K562 (cell line): Measurements from ENCODE around the gene SNX9. TPM values are rescaled to one million over a fixed set of nuclear protein-coding genes. Genes with fewer than 3 reads are reported as not detected.

Experiments used
- BCL6 ChIP-seq: fragments of 250-450 bp; sonication (Bioruptor Pico); IDR thresholded peaks from 2 replicates; pipeline ENCODE4 v1.4.0; 2020
- CCAR2 ChIP-seq: fragments of 200-400 bp; formaldehyde crosslinking; IDR thresholded peaks from 2 replicates; pipeline ENCODE4 v1.6.1; 2017; ENCODE audit warnings: mild to moderate bottlenecking, low read depth, low read length
- HEY1 ChIP-seq: fragments of 250-450 bp; sonication (Bioruptor Pico); IDR thresholded peaks from 2 replicates; pipeline ENCODE4 v1.5.0; 2020; ENCODE audit warnings: mild to moderate bottlenecking, moderate library complexity, borderline replicate concordance
- HMGN3 ChIP-seq: IDR thresholded peaks from 2 replicates; pipeline ENCODE4 v1.6.1; 2011; ENCODE audit warnings: borderline replicate concordance, low read depth, mild to moderate bottlenecking, mixed read lengths, low read length; ENCODE audit not compliant: insufficient read length; ENCODE audit errors: extremely low read depth
- HNRNPUL1 ChIP-seq: fragments of 200-400 bp; formaldehyde crosslinking; IDR thresholded peaks from 2 replicates; pipeline ENCODE4 v1.6.1; 2017; ENCODE audit warnings: low read length
- ILF3 ChIP-seq: fragments of 450-650 bp; IDR thresholded peaks from 2 replicates; pipeline ENCODE4 v1.6.1; 2018; ENCODE audit warnings: antibody characterized with exemption, mild to moderate bottlenecking, moderate library complexity, borderline replicate concordance
- MYC ChIP-seq, 2 experiments: fragments of 250-450 bp in 1 of 2; sonication (Bioruptor Pico) in 1 of 2; IDR thresholded peaks; 2 replicates each; pipeline versions ENCODE4 v1.5.1 to v1.6.1; 2012 to 2021; ENCODE audit warnings: low read depth in 2 of 2, borderline replicate concordance in 1 of 2, improper control_type of control experiment in 1 of 2, low read length in 1 of 2, mild to moderate bottlenecking in 1 of 2, moderate library complexity in 1 of 2
- MYNN ChIP-seq, 2 experiments: sonication (generic); formaldehyde crosslinking in 1 of 2; IDR thresholded peaks; 2 replicates each; pipeline versions ENCODE4 v1.5.0 to v1.6.1; 2016 to 2020; ENCODE audit warnings: antibody characterized with exemption in 1 of 2, missing genetic modification reagents in 1 of 2
- POU5F1 ChIP-seq: fragments of 150-350 bp; IDR thresholded peaks from 2 replicates; pipeline ENCODE4 v1.6.1; 2014; ENCODE audit warnings: borderline replicate concordance, low read length, low read depth, mild to moderate bottlenecking; ENCODE audit not compliant: partially characterized antibody
- RBM34 ChIP-seq: fragments of 200-400 bp; formaldehyde crosslinking; IDR thresholded peaks from 2 replicates; pipeline ENCODE4 v1.6.1; 2018; ENCODE audit warnings: low read length, borderline replicate concordance; ENCODE audit not compliant: insufficient read depth
- RFX1 ChIP-seq: fragments of 450-650 bp; IDR thresholded peaks from 2 replicates; pipeline ENCODE4 v1.6.1; 2016; ENCODE audit warnings: mild to moderate bottlenecking, moderate library complexity
- SMARCE1 ChIP-seq: fragments of 450-650 bp; IDR thresholded peaks from 2 replicates; pipeline ENCODE4 v1.7.1; 2016; ENCODE audit warnings: mild to moderate bottlenecking
- SMC3 ChIP-seq: conservative IDR thresholded peaks from 2 replicates; pipeline ENCODE4 v1.6.1; 2011; ENCODE audit warnings: low read depth, low read length, improper control_type of control experiment; ENCODE audit not compliant: insufficient read depth
- TAF15 ChIP-seq: fragments of 200-400 bp; formaldehyde crosslinking; IDR thresholded peaks from 2 replicates; pipeline ENCODE4 v1.6.1; 2017; ENCODE audit warnings: mild to moderate bottlenecking, low read depth, low read length, moderate library complexity
- ZNF561 ChIP-seq: fragments of 450-650 bp; formaldehyde crosslinking; conservative IDR thresholded peaks from 2 replicates; pipeline ENCODE4 v1.4.0; 2020; ENCODE audit warnings: mild to moderate bottlenecking, moderate library complexity
- ZNF609 ChIP-seq: sonication (generic); formaldehyde crosslinking; IDR thresholded peaks from 2 replicates; pipeline ENCODE4 v1.8.1; 2023; ENCODE audit warnings: missing genetic modification reagents, mild to moderate bottlenecking, borderline replicate concordance
- polyA plus RNA-seq, 8 experiments: library from polyadenylated mRNA; depleted of rRNA in 4 of 8; stranded (reverse) in 5 of 8; unstranded in 3 of 8; fragments of >200 nt; fragmentation: Nextera tagmentation in 2 of 8; fragmentation: Illumina TruSeq in 1 of 8; extraction: Ambion mirVana in 2 of 8; extraction: Trizol in 1 of 8; gene quantifications; 2 replicates each; pipeline versions ENCODE4 v1.2.1 to v1.2.3, GENCODE V29; 2011 to 2014; ENCODE audit warnings: inconsistent platforms in 1 of 8, missing spikeins in 1 of 8
- total RNA-seq, 7 experiments: library from RNA; depleted of rRNA in 6 of 7; stranded (reverse); fragments of >200 nt in 6 of 7; fragmentation: Illumina TruSeq in 2 of 7; extraction: Trizol in 2 of 7; gene quantifications; 2 replicates each; pipeline versions ENCODE4 v1.2.1 to v1.2.3, GENCODE V29; 2011 to 2021; ENCODE audit warnings: low replicate concordance in 1 of 7
- TF ChIP-seq, protein P1 (sequence below): fragments of 250-450 bp; sonication (Bioruptor Pico); IDR thresholded peaks from 2 replicates; pipeline ENCODE4 v1.5.0; 2020; ENCODE audit warnings: mild to moderate bottlenecking
- TF ChIP-seq, protein P2 (sequence below): fragments of 250-450 bp; sonication (Bioruptor Pico); IDR thresholded peaks from 2 replicates; pipeline ENCODE4 v1.5.0; 2021

The SNX9 gene
- total and polyA plus RNA-seq, 9 of the 15 experiments (the other 6 are each of a cell fraction or from before 2014, with no cell fraction given) = 6.0 to 81.7 (median 57.1) TPM

DNA sequence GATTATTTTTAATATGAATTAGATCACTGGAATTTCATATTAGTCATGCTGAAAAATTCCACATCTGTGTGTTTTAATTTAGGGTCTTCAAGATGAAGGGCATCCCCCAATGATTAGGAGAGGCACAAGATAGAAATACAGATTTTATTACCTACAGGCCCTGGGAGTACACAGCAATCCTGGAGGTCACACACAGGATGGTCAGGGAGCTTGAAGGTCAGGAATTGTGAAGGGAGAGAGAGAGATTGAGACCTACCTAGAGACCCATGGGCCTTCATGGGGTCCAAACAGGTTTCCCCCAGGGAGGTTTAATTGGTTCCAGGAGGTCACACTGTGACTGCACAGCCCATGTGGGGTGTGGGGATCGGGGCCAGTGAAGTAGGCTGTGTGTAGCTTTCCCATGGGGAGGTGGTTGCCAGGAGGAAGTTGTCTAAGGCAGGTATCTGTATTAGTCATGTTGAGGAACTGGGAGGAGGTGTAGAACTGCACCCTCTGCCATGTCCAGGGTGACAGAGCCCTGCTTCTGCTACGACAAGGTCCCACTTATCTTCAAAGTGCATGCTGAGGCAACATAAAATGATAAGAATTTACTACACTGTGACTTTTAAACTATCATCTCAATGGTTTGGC lies 18.3 kb downstream of the SNX9 start (continued):
- TF ChIP-seq, protein P1, sequence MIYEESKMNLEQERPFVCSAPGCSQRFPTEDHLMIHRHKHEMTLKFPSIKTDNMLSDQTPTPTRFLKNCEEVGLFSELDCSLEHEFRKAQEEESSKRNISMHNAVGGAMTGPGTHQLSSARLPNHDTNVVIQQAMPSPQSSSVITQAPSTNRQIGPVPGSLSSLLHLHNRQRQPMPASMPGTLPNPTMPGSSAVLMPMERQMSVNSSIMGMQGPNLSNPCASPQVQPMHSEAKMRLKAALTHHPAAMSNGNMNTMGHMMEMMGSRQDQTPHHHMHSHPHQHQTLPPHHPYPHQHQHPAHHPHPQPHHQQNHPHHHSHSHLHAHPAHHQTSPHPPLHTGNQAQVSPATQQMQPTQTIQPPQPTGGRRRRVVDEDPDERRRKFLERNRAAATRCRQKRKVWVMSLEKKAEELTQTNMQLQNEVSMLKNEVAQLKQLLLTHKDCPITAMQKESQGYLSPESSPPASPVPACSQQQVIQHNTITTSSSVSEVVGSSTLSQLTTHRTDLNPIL (CRISPR knock-in tag) = no peak
- TF ChIP-seq ZNF609 (CRISPR knock-in tag) (no peak), POU5F1 (no peak), SMARCE1 (peak; percentile 84), CCAR2 (no peak), HMGN3 (no peak), ZNF561 (CRISPR knock-in tag) (no peak), MYNN (IDR thresholded peaks at IDR 0.05) (peak; percentile 94), MYNN (CRISPR knock-in tag; IDR thresholded peaks at IDR 0.05) (no peak), TAF15 (no peak), HEY1 (CRISPR knock-in tag) (no peak), MYC (IDR thresholded peaks at IDR 0.05; ENCODE audit: low read depth, low read length) (no peak), MYC (CRISPR knock-in tag; IDR thresholded peaks at IDR 0.05; ENCODE audit: borderline replicate concordance, low read depth) (no peak), RBM34 (no peak), ILF3 (no peak), SMC3 (no peak), RFX1 (peak; percentile 56), HNRNPUL1 (no peak), BCL6 (CRISPR knock-in tag) (no peak)
- TF ChIP-seq, protein P2, sequence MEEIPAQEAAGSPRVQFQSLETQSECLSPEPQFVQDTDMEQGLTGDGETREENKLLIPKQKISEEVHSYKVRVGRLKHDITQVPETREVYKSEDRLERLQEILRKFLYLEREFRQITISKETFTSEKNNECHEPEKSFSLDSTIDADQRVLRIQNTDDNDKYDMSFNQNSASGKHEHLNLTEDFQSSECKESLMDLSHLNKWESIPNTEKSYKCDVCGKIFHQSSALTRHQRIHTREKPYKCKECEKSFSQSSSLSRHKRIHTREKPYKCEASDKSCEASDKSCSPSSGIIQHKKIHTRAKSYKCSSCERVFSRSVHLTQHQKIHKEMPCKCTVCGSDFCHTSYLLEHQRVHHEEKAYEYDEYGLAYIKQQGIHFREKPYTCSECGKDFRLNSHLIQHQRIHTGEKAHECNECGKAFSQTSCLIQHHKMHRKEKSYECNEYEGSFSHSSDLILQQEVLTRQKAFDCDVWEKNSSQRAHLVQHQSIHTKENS (CRISPR knock-in tag) = no peak
